ENCODE data around the gene BCL2L2.

Gene BCL2L2

DNA sequence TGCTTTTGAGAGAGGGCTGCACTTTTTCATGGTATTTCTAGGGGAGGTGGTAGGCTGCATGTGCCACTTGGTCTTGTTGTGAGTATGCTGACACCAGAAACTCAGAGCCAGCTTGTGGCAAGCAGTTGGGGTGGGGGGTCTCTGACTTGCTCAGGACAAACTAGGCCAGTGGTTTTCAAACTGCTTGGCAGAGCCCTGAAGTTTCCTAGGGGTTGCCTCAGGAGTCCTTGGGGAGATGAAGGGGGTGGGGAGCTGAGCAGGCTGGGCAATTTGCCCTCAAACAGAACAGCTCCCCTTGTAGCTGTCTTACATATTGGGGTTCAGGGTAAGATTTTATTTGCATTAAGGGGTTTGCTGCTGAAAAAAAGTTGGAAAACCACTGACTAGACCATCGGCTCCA is 3.9 kb downstream of the BCL2L2 start:
- no peak for DNase-seq
- Histone ChIP-seq H3K4me1 (ENCODE audit: control insufficient read depth, insufficient read depth, low read length, poor library complexity, severe bottlenecking) (no peaks in the 10 kb centered on the region), H3K9me3 (ENCODE audit: control insufficient read depth, low read length) (no peaks in the 10 kb centered on the region), H3K27ac (ENCODE audit: insufficient read depth, low read length, poor library complexity, severe bottlenecking) (no peak overlapping the region), H3K27me3 (replicated peaks; ENCODE audit: control insufficient read depth, insufficient read depth, low read length, poor library complexity, severe bottlenecking) (peaks cover 17% of the 10 kb centered on the region), H3K4me3 (ENCODE audit: insufficient read depth, low read depth, low read length, poor library complexity, severe bottlenecking) (no peak overlapping the region), H3K36me3 (ENCODE audit: control insufficient read depth, insufficient read depth, low read length) (no peaks in the 10 kb centered on the region)

DNA sequence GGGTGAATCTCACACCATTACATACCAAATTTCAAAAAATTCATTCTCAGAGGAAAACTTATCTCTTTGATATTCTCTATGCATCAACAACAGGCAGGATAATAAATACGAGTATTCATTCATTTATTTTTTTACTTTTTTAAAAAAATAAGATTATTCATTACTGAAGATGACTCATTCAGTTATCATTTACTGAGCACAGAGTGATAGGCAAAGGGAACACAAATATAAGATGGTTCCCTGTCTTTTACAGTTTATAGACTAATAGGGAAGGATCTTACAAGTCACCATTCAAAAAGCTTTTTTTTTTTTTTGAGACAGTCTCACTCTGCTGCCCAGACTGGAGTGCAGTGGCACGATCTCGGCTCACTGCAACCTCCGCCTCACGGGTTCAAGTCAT is 9.7 kb downstream of the BCL2L2 start:
- Histone ChIP-seq H3K27ac (ENCODE audit: insufficient read depth, low read length, poor library complexity, severe bottlenecking) (no peak overlapping the region), H3K9me3 (ENCODE audit: control insufficient read depth, low read length) (no peaks in the 10 kb centered on the region), H3K4me1 (ENCODE audit: control insufficient read depth, insufficient read depth, low read length, poor library complexity, severe bottlenecking) (peaks cover 4% of the 10 kb centered on the region), H3K4me3 (ENCODE audit: insufficient read depth, low read depth, low read length, poor library complexity, severe bottlenecking) (no peak overlapping the region), H3K36me3 (ENCODE audit: control insufficient read depth, insufficient read depth, low read length) (no peaks in the 10 kb centered on the region), H3K27me3 (replicated peaks; ENCODE audit: control insufficient read depth, insufficient read depth, low read length, poor library complexity, severe bottlenecking) (no peaks in the 10 kb centered on the region)
- DNase-seq, result no peak

DNA sequence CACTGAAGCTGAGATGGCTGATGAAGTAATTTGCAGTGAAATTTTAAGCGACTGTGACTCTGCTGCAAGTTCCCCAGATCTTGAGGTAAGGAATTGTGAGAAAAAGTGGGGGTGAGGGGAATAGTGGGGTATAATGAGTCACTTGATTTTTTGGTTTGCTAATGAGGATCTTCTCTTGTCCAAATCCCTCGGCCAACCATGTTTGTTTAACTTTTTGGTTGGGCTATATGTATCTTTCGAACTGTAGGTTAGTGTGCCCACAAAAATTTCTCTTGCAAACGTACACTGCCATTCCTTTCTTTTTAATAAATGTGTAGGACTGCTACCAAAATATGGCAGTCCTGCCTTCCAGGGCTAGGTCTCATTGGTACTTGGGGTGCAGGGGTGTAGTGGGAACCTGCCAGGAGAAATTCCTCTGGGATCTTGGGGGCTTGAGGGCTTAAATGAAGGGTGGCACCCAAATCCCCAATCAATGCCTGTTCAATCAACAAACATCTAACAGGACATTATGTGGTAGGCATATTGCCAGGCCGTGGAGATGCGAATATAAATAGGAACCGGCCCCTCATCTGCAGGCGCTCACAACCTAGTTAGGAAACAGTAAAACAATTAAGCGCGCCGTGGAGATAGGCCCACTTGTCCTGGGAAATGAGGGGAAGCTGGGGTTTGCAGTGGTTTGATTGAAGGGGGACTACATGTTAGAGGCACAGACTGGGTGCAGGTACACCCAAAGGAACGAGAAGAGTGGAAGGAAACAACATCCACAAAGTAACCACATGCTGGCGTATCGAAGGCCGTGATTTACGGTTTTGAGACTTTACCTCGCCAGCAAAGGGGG is 13.3 kb downstream of the BCL2L2 start:
- Histone ChIP-seq H3K4me3 (ENCODE audit: insufficient read depth, low read depth, low read length, poor library complexity, severe bottlenecking) (no peak overlapping the region), H3K4me1 (ENCODE audit: control insufficient read depth, insufficient read depth, low read length, poor library complexity, severe bottlenecking) (peaks cover 8% of the 10 kb centered on the region), H3K9me3 (ENCODE audit: control insufficient read depth, low read length) (no peaks in the 10 kb centered on the region), H3K27ac (ENCODE audit: insufficient read depth, low read length, poor library complexity, severe bottlenecking) (peak overlapping the region; percentile 73), H3K36me3 (ENCODE audit: control insufficient read depth, insufficient read depth, low read length) (peaks cover 19% of the 10 kb centered on the region), H3K27me3 (replicated peaks; ENCODE audit: control insufficient read depth, insufficient read depth, low read length, poor library complexity, severe bottlenecking) (no peaks in the 10 kb centered on the region)
- DNase-seq, result no peak

DNA sequence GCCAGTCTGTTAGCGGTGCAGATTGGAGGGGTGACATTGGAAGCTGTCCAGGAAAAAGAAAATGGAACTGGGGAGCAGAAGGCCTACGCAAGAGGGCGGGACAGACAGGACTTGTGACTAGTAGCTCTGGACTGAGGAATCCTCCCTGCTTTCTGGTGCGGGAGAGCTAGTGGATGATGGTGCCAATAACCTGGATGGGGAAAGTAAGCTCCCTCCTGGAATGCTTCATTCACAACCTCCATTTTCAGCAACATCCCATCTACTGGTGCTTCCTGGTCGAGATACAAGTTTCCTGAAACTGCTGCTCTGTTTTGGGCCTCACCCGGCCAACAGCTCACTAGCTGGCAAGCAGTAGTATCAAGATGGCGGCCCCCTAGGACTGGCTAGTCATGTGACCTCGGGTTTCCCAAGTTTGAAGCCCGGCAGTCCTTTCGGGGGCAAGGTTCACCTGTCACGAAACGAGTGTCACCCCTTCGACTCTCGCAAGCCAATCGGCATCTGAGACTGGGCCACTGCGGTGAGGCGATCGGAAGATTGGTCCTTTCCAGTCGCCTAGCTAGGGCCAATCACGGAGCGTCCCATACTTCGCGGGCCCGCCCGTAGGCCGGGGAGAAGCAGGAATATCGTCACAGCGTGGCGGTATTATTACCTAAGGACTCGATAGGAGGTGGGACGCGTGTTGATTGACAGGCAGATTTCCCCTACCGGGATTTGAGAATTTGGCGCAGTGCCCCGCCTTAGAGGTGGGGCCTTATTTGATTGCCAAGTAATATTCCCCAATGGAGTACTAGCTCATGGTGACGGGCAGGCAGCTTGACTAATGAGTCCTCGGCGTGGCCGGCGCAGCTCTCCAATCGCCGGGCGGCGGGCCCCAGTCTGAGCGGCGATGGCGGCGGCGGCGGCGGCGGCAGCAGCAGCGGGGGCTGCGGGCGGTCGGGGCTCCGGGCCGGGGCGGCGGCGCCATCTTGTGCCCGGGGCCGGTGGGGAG is 14.2 kb downstream of the BCL2L2 start, which contains the start of gene PABPN1:
Gene PABPN1 (plus strand): TSS at position 874 of the 988 bp plus-strand sequence. CDS start 13 bp downstream, at position 887.
- peak within 1 kb of the TSS; percentile 91 for H3K27ac ChIP-seq (ENCODE audit: insufficient read depth, low read length, poor library complexity, severe bottlenecking)
- H3K36me3 ChIP-seq (ENCODE audit: control insufficient read depth, insufficient read depth, low read length), result peaks cover 28% of the 10 kb centered on the region
- H3K4me1 ChIP-seq (ENCODE audit: control insufficient read depth, insufficient read depth, low read length, poor library complexity, severe bottlenecking), result peaks cover 8% of the 10 kb centered on the region
- peak within 1 kb of the TSS; percentile 73 for H3K4me3 ChIP-seq (ENCODE audit: insufficient read depth, low read depth, low read length, poor library complexity, severe bottlenecking)
- H3K9me3 ChIP-seq (ENCODE audit: control insufficient read depth, low read length), result no peaks in the 10 kb centered on the region
- H3K27me3 ChIP-seq (replicated peaks; ENCODE audit: control insufficient read depth, insufficient read depth, low read length, poor library complexity, severe bottlenecking), result no peaks in the 10 kb centered on the region
- peak; percentile 98 to 99 (median 98) for DNase-seq

DNA sequence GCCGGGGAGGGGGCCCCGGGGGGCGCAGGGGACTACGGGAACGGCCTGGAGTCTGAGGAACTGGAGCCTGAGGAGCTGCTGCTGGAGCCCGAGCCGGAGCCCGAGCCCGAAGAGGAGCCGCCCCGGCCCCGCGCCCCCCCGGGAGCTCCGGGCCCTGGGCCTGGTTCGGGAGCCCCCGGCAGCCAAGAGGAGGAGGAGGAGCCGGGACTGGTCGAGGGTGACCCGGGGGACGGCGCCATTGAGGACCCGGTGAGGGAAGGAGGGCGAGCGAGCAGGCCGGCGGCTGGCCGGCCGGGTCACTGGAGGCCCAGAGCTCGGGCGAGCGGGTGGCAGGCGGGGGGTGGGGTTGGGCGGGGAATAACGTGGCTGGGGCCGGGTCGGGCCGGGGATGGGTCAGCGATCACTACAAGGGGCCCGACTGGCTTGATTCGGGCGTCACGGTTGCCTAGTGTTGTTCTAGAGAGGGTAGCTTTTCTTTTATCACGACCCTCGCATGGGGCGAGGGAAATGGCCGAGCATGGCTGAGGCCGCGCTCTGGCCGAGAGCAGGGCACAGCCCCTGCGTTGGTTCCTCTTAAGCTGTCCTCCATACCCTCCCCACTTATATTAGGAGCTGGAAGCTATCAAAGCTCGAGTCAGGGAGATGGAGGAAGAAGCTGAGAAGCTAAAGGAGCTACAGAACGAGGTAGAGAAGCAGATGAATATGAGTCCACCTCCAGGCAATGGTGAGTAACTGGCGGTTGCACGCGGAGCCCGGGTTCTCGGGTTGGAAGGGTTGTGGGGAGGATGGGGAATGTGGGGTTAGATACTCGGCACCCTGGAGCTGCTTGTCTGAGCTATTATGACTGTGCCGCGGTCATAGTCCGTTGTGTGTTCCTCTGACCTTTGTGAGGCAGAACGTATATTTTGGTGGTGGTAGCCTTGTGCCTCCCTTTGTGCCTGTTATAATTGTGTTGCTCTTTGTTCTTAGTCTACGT is 15.2 kb downstream of the BCL2L2 start:
- peaks cover 28% of the 10 kb centered on the region for H3K36me3 ChIP-seq (ENCODE audit: control insufficient read depth, insufficient read depth, low read length)
- DNase-seq, result peak in 2 of 3 donors; percentile 9 to 25

DNA sequence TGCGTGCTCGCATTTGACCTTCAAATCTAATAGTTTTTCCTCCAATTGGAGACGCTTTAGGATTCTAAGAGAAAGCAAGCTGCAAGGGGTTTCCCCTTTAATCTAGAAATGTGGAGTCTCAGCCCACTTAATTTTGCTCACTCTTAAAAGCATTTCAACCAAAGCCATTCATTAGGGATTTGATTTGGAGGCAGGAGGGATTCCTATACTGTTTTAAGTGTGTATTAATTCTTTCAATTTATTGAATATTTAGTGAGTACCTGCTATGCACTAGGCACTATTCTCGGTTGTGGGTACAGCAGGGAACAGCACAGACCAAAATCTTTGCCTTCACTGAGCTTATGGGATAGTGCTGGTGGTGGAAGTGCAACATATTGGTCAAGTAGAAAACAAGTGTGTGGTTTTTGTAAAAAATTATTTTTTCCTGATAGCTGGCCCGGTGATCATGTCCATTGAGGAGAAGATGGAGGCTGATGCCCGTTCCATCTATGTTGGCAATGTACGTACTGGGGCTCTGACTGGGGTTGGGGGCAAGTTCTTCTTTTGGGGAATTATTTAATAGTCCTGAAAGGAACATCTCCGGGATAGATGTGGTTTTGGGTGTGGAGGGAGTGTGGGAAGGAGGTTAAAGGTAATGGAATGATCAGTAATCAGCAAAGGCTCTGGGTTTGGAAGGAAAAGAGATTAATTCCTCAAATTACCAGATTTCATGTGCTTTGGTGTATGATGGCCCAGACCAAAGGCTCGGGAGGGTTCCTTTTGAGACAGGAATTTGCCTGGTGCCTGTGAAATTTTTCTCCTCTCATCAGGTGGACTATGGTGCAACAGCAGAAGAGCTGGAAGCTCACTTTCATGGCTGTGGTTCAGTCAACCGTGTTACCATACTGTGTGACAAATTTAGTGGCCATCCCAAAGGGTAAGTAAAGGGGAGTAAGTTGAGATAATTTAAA is 16.2 kb downstream of the BCL2L2 start:
- H3K4me3 ChIP-seq (ENCODE audit: insufficient read depth, low read depth, low read length, poor library complexity, severe bottlenecking), result peak overlapping the region; percentile 73

More for the DNA sequence above, 15.2 kb downstream of the BCL2L2 start:
- Histone ChIP-seq H3K27ac (ENCODE audit: insufficient read depth, low read length, poor library complexity, severe bottlenecking) (peak overlapping the region; percentile 91), H3K4me3 (ENCODE audit: insufficient read depth, low read depth, low read length, poor library complexity, severe bottlenecking) (peak overlapping the region; percentile 73), H3K9me3 (ENCODE audit: control insufficient read depth, low read length) (no peaks in the 10 kb centered on the region), H3K27me3 (replicated peaks; ENCODE audit: control insufficient read depth, insufficient read depth, low read length, poor library complexity, severe bottlenecking) (no peaks in the 10 kb centered on the region), H3K4me1 (ENCODE audit: control insufficient read depth, insufficient read depth, low read length, poor library complexity, severe bottlenecking) (peaks cover 8% of the 10 kb centered on the region)

DNA sequence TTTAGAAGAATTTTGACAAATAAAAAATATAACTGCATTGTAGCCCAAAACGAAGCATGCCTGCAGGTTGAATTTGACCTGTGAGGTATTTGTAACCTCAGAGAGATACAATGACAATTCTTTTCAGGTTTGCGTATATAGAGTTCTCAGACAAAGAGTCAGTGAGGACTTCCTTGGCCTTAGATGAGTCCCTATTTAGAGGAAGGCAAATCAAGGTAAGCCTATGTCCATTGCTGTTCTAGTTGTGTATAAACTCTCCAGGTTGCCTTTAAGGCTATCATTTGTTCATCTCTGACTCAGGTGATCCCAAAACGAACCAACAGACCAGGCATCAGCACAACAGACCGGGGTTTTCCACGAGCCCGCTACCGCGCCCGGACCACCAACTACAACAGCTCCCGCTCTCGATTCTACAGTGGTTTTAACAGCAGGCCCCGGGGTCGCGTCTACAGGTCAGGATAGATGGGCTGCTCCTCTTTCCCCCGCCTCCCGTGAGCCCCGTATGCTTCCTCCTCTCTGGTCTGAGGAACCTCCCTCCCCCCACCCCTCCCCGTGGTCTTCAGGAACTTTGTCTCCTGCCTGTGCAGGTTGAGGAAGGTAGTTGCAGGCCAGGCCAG is 17.3 kb downstream of the BCL2L2 start:
- Histone ChIP-seq H3K4me1 (ENCODE audit: control insufficient read depth, insufficient read depth, low read length, poor library complexity, severe bottlenecking) (peaks cover 8% of the 10 kb centered on the region), H3K9me3 (ENCODE audit: control insufficient read depth, low read length) (no peaks in the 10 kb centered on the region), H3K4me3 (ENCODE audit: insufficient read depth, low read depth, low read length, poor library complexity, severe bottlenecking) (no peak overlapping the region), H3K27me3 (replicated peaks; ENCODE audit: control insufficient read depth, insufficient read depth, low read length, poor library complexity, severe bottlenecking) (no peaks in the 10 kb centered on the region), H3K36me3 (ENCODE audit: control insufficient read depth, insufficient read depth, low read length) (peaks cover 28% of the 10 kb centered on the region), H3K27ac (ENCODE audit: insufficient read depth, low read length, poor library complexity, severe bottlenecking) (no peak overlapping the region)
- DNase-seq, result no peak

More for the DNA sequence above, 16.2 kb downstream of the BCL2L2 start:
- H3K27me3 ChIP-seq (replicated peaks; ENCODE audit: control insufficient read depth, insufficient read depth, low read length, poor library complexity, severe bottlenecking), result no peaks in the 10 kb centered on the region
- H3K36me3 ChIP-seq (ENCODE audit: control insufficient read depth, insufficient read depth, low read length), result peaks cover 28% of the 10 kb centered on the region
- DNase-seq, result no peak
- no peaks in the 10 kb centered on the region for H3K9me3 ChIP-seq (ENCODE audit: control insufficient read depth, low read length)
- H3K27ac ChIP-seq (ENCODE audit: insufficient read depth, low read length, poor library complexity, severe bottlenecking), result peak overlapping the region; percentile 91
- H3K4me1 ChIP-seq (ENCODE audit: control insufficient read depth, insufficient read depth, low read length, poor library complexity, severe bottlenecking), result peaks cover 8% of the 10 kb centered on the region

DNA sequence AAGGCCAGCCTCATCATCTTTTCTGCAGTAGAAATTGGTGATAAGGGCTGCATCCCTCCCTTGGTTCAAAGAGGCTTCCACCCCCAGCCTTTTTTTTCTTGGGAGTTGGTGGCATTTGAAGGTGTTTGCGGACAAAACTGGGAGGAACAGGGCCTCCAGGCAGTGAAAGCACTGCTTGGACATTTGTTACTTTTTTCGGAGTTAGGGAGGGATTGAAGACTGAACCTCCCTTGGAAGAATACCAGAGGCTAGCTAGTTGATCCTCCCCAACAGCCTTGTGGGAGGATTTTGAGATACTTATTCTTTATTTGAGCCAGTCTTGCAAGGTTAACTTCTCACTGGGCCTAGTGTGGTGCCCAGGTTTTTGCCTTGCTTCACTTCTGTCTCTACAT is 17.8 kb downstream of the BCL2L2 start:
- Histone ChIP-seq H3K27ac (ENCODE audit: insufficient read depth, low read length, poor library complexity, severe bottlenecking) (no peak overlapping the region), H3K9me3 (ENCODE audit: control insufficient read depth, low read length) (no peaks in the 10 kb centered on the region), H3K4me3 (ENCODE audit: insufficient read depth, low read depth, low read length, poor library complexity, severe bottlenecking) (no peak overlapping the region), H3K27me3 (replicated peaks; ENCODE audit: control insufficient read depth, insufficient read depth, low read length, poor library complexity, severe bottlenecking) (no peaks in the 10 kb centered on the region), H3K4me1 (ENCODE audit: control insufficient read depth, insufficient read depth, low read length, poor library complexity, severe bottlenecking) (peaks cover 8% of the 10 kb centered on the region), H3K36me3 (ENCODE audit: control insufficient read depth, insufficient read depth, low read length) (peaks cover 28% of the 10 kb centered on the region)
- no peak for DNase-seq
